H1 (cell line): ENCODE results near the gene RASGRF1. TPM values are rescaled to one million over a fixed set of nuclear protein-coding genes. Genes with fewer than 3 reads are reported as not detected.

Experiments used
- polyA plus RNA-seq, 7 experiments: library from polyadenylated mRNA; depleted of rRNA in 3 of 7; stranded (reverse) in 5 of 7; unstranded in 2 of 7; fragments of >200 nt in 5 of 7; fragments of 200-250 nt in 2 of 7; gene quantifications; 1 replicate in 5 of 7; 2 replicates in 1 of 7; 4 replicates in 1 of 7; pipeline versions ENCODE4 v1.2.1 to v1.2.3, GENCODE V29; 2011 to 2013; ENCODE audit warnings: missing spikeins in 2 of 7, mixed read lengths in 2 of 7
- total RNA-seq: library from RNA; stranded (reverse); fragmentation: NEBNext Ultra II Directional; extraction: Animal tissue kit (Norgen Biotek cat#: 25700); gene quantifications from 2 replicates; pipeline ENCODE4 v1.2.1, GENCODE V29; 2021
- TF ChIP-seq, protein P1 (sequence below): fragments of 300-600 bp; sonication (generic); IDR thresholded peaks from 2 replicates; pipeline ENCODE4 v1.7.1; 2012; ENCODE audit warnings: low read length, moderate library complexity, mild to moderate bottlenecking, inconsistent platforms; ENCODE audit not compliant: insufficient replicate concordance

RASGRF1 gene
- total and polyA plus RNA-seq, 2 of the 8 experiments (the other 6 are each of a cell fraction or from before 2014, with no cell fraction given): 0.42 to 0.67 TPM

- TF ChIP-seq, protein P1, sequence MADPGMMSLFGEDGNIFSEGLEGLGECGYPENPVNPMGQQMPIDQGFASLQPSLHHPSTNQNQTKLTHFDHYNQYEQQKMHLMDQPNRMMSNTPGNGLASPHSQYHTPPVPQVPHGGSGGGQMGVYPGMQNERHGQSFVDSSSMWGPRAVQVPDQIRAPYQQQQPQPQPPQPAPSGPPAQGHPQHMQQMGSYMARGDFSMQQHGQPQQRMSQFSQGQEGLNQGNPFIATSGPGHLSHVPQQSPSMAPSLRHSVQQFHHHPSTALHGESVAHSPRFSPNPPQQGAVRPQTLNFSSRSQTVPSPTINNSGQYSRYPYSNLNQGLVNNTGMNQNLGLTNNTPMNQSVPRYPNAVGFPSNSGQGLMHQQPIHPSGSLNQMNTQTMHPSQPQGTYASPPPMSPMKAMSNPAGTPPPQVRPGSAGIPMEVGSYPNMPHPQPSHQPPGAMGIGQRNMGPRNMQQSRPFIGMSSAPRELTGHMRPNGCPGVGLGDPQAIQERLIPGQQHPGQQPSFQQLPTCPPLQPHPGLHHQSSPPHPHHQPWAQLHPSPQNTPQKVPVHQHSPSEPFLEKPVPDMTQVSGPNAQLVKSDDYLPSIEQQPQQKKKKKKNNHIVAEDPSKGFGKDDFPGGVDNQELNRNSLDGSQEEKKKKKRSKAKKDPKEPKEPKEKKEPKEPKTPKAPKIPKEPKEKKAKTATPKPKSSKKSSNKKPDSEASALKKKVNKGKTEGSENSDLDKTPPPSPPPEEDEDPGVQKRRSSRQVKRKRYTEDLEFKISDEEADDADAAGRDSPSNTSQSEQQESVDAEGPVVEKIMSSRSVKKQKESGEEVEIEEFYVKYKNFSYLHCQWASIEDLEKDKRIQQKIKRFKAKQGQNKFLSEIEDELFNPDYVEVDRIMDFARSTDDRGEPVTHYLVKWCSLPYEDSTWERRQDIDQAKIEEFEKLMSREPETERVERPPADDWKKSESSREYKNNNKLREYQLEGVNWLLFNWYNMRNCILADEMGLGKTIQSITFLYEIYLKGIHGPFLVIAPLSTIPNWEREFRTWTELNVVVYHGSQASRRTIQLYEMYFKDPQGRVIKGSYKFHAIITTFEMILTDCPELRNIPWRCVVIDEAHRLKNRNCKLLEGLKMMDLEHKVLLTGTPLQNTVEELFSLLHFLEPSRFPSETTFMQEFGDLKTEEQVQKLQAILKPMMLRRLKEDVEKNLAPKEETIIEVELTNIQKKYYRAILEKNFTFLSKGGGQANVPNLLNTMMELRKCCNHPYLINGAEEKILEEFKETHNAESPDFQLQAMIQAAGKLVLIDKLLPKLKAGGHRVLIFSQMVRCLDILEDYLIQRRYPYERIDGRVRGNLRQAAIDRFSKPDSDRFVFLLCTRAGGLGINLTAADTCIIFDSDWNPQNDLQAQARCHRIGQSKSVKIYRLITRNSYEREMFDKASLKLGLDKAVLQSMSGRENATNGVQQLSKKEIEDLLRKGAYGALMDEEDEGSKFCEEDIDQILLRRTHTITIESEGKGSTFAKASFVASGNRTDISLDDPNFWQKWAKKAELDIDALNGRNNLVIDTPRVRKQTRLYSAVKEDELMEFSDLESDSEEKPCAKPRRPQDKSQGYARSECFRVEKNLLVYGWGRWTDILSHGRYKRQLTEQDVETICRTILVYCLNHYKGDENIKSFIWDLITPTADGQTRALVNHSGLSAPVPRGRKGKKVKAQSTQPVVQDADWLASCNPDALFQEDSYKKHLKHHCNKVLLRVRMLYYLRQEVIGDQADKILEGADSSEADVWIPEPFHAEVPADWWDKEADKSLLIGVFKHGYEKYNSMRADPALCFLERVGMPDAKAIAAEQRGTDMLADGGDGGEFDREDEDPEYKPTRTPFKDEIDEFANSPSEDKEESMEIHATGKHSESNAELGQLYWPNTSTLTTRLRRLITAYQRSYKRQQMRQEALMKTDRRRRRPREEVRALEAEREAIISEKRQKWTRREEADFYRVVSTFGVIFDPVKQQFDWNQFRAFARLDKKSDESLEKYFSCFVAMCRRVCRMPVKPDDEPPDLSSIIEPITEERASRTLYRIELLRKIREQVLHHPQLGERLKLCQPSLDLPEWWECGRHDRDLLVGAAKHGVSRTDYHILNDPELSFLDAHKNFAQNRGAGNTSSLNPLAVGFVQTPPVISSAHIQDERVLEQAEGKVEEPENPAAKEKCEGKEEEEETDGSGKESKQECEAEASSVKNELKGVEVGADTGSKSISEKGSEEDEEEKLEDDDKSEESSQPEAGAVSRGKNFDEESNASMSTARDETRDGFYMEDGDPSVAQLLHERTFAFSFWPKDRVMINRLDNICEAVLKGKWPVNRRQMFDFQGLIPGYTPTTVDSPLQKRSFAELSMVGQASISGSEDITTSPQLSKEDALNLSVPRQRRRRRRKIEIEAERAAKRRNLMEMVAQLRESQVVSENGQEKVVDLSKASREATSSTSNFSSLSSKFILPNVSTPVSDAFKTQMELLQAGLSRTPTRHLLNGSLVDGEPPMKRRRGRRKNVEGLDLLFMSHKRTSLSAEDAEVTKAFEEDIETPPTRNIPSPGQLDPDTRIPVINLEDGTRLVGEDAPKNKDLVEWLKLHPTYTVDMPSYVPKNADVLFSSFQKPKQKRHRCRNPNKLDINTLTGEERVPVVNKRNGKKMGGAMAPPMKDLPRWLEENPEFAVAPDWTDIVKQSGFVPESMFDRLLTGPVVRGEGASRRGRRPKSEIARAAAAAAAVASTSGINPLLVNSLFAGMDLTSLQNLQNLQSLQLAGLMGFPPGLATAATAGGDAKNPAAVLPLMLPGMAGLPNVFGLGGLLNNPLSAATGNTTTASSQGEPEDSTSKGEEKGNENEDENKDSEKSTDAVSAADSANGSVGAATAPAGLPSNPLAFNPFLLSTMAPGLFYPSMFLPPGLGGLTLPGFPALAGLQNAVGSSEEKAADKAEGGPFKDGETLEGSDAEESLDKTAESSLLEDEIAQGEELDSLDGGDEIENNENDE: no peak
These were observed 6.1 kb downstream of the RASGRF1 start (continued) for GRCh38 chr15:79084308-79084968.
